ENCODE data around the gene DLGAP1.

DNA sequence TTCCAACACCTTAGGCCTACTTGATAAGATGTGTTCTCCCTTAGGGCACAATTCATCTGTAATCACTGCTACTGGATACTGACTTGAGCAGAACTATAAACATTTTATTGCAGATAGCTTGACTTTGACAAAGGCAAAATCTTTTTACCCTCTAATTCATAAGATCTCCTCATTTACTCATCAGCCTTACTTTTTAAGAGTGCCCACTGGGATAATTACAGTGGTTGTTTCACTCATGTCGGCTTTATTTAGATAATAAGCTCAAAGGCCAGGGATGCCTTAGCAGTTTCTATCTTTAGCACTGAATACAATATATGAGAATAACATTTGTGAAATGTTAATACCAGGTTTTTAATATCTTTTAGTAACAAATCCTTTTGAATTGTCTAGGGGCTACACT lies 144.0 kb downstream of the DLGAP1 start:
- TF ChIP-seq FOXM1 (IDR thresholded peaks at IDR 0.05; ENCODE audit: low read depth, low read length) (no peak), RCOR1 (conservative IDR thresholded peaks at IDR 0.05; ENCODE audit: low read depth, low read length) (no peak), JUNB (IDR thresholded peaks at IDR 0.05) (no peak), JUND (IDR thresholded peaks at IDR 0.05; ENCODE audit: low read depth, low read length) (no peak), SMAD1 (IDR thresholded peaks at IDR 0.05; ENCODE audit: low read depth, partially characterized antibody) (no peak), MXI1 (IDR thresholded peaks at IDR 0.05; ENCODE audit: low read depth, low read length) (no peak), SUZ12 (IDR thresholded peaks at IDR 0.05; ENCODE audit: unreplicated experiment) (no peak), HDGF (IDR thresholded peaks at IDR 0.05) (no peak), POLR2A (IDR thresholded peaks at IDR 0.05; ENCODE audit: low read depth, low read length) (no peak), TARDBP (IDR thresholded peaks at IDR 0.05; ENCODE audit: borderline replicate concordance) (no peak), MTA3 (IDR thresholded peaks at IDR 0.05; ENCODE audit: borderline replicate concordance, low read length) (no peak)
- TF ChIP-seq, protein P1, sequence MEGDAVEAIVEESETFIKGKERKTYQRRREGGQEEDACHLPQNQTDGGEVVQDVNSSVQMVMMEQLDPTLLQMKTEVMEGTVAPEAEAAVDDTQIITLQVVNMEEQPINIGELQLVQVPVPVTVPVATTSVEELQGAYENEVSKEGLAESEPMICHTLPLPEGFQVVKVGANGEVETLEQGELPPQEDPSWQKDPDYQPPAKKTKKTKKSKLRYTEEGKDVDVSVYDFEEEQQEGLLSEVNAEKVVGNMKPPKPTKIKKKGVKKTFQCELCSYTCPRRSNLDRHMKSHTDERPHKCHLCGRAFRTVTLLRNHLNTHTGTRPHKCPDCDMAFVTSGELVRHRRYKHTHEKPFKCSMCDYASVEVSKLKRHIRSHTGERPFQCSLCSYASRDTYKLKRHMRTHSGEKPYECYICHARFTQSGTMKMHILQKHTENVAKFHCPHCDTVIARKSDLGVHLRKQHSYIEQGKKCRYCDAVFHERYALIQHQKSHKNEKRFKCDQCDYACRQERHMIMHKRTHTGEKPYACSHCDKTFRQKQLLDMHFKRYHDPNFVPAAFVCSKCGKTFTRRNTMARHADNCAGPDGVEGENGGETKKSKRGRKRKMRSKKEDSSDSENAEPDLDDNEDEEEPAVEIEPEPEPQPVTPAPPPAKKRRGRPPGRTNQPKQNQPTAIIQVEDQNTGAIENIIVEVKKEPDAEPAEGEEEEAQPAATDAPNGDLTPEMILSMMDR (IDR thresholded peaks at IDR 0.05 in 2 of 3, conservative IDR thresholded peaks at IDR 0.05 in 1 of 3; ENCODE audit: control insufficient read depth in 2 of 3, extremely low read depth in 1 of 3, insufficient read depth in 1 of 3, low read depth in 3 of 3, low read length in 3 of 3), result no peak
